NK-92 treated with Interleukin-12 subunit alpha and Interleukin-12 subunit beta, amount 100 ng/mL, for 24 hours (cell line): ENCODE data around the gene VGF.
"Not testable (repeated sequence)": the region's sequence is repeated elsewhere in the genome, so short reads cannot be mapped to it uniquely, and the experiment has no call there.

ENCODE experiments used
- DNase-seq: peaks from one replicate; lab custom pipeline; 2025; lab: John Stamatoyannopoulos, UW

The VGF gene

GRCh38 chr7:101115215-101115614 is 50.2 kb downstream of the VGF start:
- no peak for DNase-seq

DNA sequence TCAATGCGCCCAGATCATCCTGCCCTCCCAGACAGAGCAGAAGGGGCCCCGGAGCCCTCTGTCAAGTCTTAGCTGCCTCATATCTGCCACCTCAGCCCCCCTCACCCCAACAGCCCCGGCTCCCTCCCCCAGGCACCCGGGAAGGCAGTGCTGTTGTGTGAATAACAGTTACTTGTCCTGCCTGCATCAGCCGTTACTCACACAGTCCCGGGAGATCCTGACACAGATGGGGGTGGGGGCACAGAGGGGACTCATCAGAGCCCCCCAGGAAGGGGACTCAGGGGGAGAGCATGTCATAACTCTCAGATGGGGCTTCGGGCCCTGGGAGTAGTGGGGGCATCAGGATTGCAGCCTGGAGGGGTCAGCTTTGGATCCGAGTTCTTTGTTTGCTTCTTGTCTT is 50.9 kb downstream of the VGF start:
- DNase-seq: no peak

- no peak for DNase-seq
Measured at GRCh38 chr7:101113836-101114235, 51.5 kb downstream of the VGF start.

DNA sequence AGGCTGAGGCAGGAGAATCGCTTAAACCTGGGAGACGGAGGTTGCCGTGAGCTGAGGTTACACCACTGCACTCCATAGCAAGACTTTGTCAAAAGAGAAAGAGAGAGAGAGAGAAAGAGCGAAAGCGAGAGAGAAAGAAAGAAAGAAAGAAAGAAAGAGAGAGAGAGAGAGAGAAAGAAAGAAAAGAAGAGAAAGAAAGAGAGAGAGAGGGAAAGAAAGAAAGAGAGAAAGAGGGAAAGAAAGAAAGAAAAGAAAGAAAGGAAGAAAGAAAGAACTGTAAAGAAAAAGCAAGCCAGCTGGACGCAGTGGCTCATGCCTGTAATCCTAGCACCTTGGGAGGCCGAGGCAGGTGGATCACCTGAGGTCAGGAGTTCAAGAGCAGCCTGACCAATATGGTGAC is 52.2 kb downstream of the VGF start:
- not testable (repeated sequence) for DNase-seq
